Kasumi-1 (cell line): ENCODE data around the gene CTDSPL.
"Not testable (repeated sequence)": the region's sequence is repeated elsewhere in the genome, so short reads cannot be mapped to it uniquely, and the experiment has no call there.

Experiments
- DNase-seq, 2 experiments: peaks; one replicate each; lab custom pipeline; 2025; lab: John Stamatoyannopoulos, UW

Gene CTDSPL

GRCh38 chr3:37988376-37988775, 126.7 kb downstream of the CTDSPL start:
- DNase-seq, result not testable (repeated sequence)

GRCh38 chr3:37988931-37989525, 127.3 kb downstream of the CTDSPL start:
- no peak for DNase-seq

GRCh38 chr3:37989821-37990480, 128.3 kb downstream of the CTDSPL start:
- no peak for DNase-seq

GRCh38 chr3:37990527-37990926, 128.8 kb downstream of the CTDSPL start, which contains the start of gene VILL:
Gene VILL (plus strand): TSS chr3:37990786. CDS start chr3:37993673, 2,887 bp downstream.
- DNase-seq, result no peak

GRCh38 chr3:37991109-37991508, 129.4 kb downstream of the CTDSPL start:
- DNase-seq, result no peak

GRCh38 chr3:37991823-37992222, 130.1 kb downstream of the CTDSPL start:
- DNase-seq, result no peak

GRCh38 chr3:37992271-37993066, 130.8 kb downstream of the CTDSPL start:
- DNase-seq, result no peak

- DNase-seq, result no peak
These were observed 131.4 kb downstream of the CTDSPL start for GRCh38 chr3:37993067-37993455.

- DNase-seq, result no peak
These were observed 131.8 kb downstream of the CTDSPL start for GRCh38 chr3:37993460-37993819.

- peak; percentile 79 to 86 for DNase-seq
These were observed 132.3 kb downstream of the CTDSPL start for GRCh38 chr3:37993820-37994638.

- DNase-seq, result peak in 1 of 2 experiments; percentile 32
These were observed 132.9 kb downstream of the CTDSPL start for GRCh38 chr3:37994639-37994972.

GRCh38 chr3:37995652-37996641, 134.3 kb downstream of the CTDSPL start:
- no peak for DNase-seq

- DNase-seq, result peak; percentile 81 to 90
These were observed 135.2 kb downstream of the CTDSPL start for GRCh38 chr3:37996785-37997301.

- no peak for DNase-seq
These were observed 135.7 kb downstream of the CTDSPL start for GRCh38 chr3:37997342-37997741.

GRCh38 chr3:37997791-37998370, 136.2 kb downstream of the CTDSPL start:
- DNase-seq, result no peak

- DNase-seq, result no peak
These were observed 138.2 kb downstream of the CTDSPL start for GRCh38 chr3:37999836-38000235.

GRCh38 chr3:38000242-38000916, 138.7 kb downstream of the CTDSPL start:
- no peak for DNase-seq

- no peak for DNase-seq
These were observed 139.3 kb downstream of the CTDSPL start for GRCh38 chr3:38000965-38001455.

- peak; percentile 12 to 15 for DNase-seq
These were observed 139.9 kb downstream of the CTDSPL start for GRCh38 chr3:38001456-38002081.
